DND-41 (cell line): ENCODE measurements around the gene ATP2B3.

ENCODE experiments used
- EZH2 ChIP-seq: IDR thresholded peaks from 3 replicates; pipeline ENCODE4 v1.6.1; 2012; ENCODE audit warnings: borderline replicate concordance, low read depth, mild to moderate bottlenecking, moderate library complexity, low read length, inconsistent platforms; ENCODE audit not compliant: severe bottlenecking
- TF ChIP-seq, protein P1 (sequence below): IDR thresholded peaks from 2 replicates; pipeline ENCODE4 v1.5.1; 2012; ENCODE audit warnings: borderline replicate concordance, low read length, moderate library complexity, mild to moderate bottlenecking; ENCODE audit not compliant: poor library complexity, severe bottlenecking; ENCODE audit errors: extremely low read depth

DNA sequence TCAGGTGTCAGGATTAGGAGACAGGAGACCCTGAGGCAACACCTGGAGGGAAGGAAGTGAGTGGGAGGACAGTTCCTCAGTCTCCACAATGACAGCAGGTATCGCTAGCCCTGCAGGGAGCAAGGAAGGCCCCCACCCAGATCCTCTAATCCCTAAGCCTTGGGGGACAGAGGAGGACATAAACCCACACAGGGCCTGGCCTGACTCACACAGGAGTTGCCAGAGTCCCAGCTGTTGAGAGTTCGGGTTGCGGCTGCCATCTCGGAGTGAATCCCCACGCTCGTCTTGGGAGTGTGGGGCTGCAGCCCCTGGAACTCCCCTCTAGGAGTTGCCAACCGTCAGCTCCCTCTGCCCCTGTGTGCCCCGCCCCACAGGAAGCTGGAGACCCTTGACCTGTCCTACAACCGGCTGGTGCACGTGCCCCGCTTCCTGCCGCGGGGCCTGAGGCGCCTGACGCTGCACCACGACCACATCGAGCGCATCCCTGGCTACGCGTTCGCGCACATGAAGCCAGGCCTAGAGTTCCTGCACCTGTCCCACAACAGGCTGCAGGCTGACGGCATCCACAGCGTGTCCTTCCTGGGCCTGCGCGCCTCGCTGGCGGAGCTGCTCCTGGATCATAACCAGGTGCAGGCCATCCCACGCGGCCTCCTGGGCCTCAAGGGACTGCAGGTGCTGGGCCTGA, 31.9 kb upstream of the ATP2B3 start:
- TF ChIP-seq, protein P1, sequence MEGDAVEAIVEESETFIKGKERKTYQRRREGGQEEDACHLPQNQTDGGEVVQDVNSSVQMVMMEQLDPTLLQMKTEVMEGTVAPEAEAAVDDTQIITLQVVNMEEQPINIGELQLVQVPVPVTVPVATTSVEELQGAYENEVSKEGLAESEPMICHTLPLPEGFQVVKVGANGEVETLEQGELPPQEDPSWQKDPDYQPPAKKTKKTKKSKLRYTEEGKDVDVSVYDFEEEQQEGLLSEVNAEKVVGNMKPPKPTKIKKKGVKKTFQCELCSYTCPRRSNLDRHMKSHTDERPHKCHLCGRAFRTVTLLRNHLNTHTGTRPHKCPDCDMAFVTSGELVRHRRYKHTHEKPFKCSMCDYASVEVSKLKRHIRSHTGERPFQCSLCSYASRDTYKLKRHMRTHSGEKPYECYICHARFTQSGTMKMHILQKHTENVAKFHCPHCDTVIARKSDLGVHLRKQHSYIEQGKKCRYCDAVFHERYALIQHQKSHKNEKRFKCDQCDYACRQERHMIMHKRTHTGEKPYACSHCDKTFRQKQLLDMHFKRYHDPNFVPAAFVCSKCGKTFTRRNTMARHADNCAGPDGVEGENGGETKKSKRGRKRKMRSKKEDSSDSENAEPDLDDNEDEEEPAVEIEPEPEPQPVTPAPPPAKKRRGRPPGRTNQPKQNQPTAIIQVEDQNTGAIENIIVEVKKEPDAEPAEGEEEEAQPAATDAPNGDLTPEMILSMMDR, result no peak
- TF ChIP-seq EZH2, result no peak
